Measurements from ENCODE around the gene CNGA1.

CNGA1 gene

DNA sequence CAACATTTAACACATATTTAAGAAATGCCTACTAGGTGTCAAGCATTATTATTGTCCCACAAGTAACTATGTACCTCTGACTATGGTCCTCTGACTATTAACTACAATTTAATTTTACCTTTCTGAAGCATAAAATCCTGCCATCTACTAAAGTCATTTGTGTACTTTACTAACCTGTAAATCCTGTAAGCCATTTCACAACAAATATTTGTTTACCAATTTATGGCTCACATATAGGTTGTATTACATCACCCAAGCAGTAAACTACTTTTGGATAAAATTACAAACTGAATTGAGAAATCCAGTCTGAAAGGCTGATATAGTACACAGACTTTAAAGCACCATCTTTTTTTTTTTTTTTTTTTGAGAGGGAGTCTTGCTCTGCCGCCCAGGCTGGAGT lies 43.8 kb downstream of the CNGA1 start:
- no peak overlapping the region for H3K4me3 ChIP-seq (ENCODE audit: low read depth, low read length)
- no peak overlapping the region for H3K27ac ChIP-seq (ENCODE audit: low read depth, low read length)
- H3K79me2 ChIP-seq (ENCODE audit: control insufficient read depth, insufficient read depth, low read length, unreplicated experiment) = no peaks in the 10 kb centered on the region
- H3K4me1 ChIP-seq (ENCODE audit: control insufficient read depth, insufficient read depth, low read length, unreplicated experiment) = no peaks in the 10 kb centered on the region
- H3K36me3 ChIP-seq (ENCODE audit: insufficient read depth, low read length) = no peaks in the 10 kb centered on the region
- no peak overlapping the region for H2AFZ ChIP-seq (ENCODE audit: low read length, unreplicated experiment)
- H3K27me3 ChIP-seq (ENCODE audit: insufficient read depth, low read length) = no peaks in the 10 kb centered on the region

DNA sequence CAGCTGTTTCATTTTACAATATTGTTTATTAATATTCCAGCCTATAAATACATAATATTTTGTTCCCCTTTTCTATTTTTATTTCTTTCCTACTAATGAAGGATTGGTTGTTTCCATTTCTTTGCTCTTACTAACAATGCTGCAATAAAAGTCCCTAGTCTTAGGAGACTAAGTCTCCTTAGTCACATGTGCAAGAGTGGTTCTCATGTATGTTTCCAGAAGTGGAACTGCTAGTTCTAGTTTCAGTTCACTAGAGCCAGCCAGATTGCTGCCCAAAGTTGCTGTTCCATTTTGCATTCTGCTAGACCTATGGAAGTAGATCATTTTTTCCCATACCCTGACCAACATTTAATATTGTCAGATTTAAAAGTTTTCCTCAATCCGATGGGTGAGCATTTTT lies 44.3 kb downstream of the CNGA1 start:
- Histone ChIP-seq H3K27me3 (ENCODE audit: insufficient read depth, low read length) (no peaks in the 10 kb centered on the region), H3K4me1 (ENCODE audit: control insufficient read depth, insufficient read depth, low read length, unreplicated experiment) (no peaks in the 10 kb centered on the region), H2AFZ (ENCODE audit: low read length, unreplicated experiment) (no peak overlapping the region), H3K79me2 (ENCODE audit: control insufficient read depth, insufficient read depth, low read length, unreplicated experiment) (no peaks in the 10 kb centered on the region), H3K36me3 (ENCODE audit: insufficient read depth, low read length) (no peaks in the 10 kb centered on the region), H3K4me3 (ENCODE audit: low read depth, low read length) (no peak overlapping the region), H3K27ac (ENCODE audit: low read depth, low read length) (no peak overlapping the region)

GRCh38 chr4:47968847-47969246 lies 47.6 kb downstream of the CNGA1 start:
- H3K79me2 ChIP-seq (ENCODE audit: control insufficient read depth, insufficient read depth, low read length, unreplicated experiment) = no peaks in the 10 kb centered on the region
- H3K27me3 ChIP-seq (ENCODE audit: insufficient read depth, low read length) = no peaks in the 10 kb centered on the region
- no peak overlapping the region for H3K4me3 ChIP-seq (ENCODE audit: low read depth, low read length)
- H2AFZ ChIP-seq (ENCODE audit: low read length, unreplicated experiment) = no peak overlapping the region
- H3K4me1 ChIP-seq (ENCODE audit: control insufficient read depth, insufficient read depth, low read length, unreplicated experiment) = no peaks in the 10 kb centered on the region
- H3K27ac ChIP-seq (ENCODE audit: low read depth, low read length) = no peak overlapping the region
- no peaks in the 10 kb centered on the region for H3K36me3 ChIP-seq (ENCODE audit: insufficient read depth, low read length)

GRCh38 chr4:47954677-47955076 lies 61.8 kb downstream of the CNGA1 start:
- no peaks in the 10 kb centered on the region for H3K4me1 ChIP-seq (ENCODE audit: control insufficient read depth, insufficient read depth, low read length, unreplicated experiment)
- H2AFZ ChIP-seq (ENCODE audit: low read length, unreplicated experiment) = no peak overlapping the region
- peaks cover 12% of the 10 kb centered on the region; the same call in 1 of the 2 replicates for H3K27me3 ChIP-seq (ENCODE audit: insufficient read depth, low read length)
- no peaks in the 10 kb centered on the region for H3K79me2 ChIP-seq (ENCODE audit: control insufficient read depth, insufficient read depth, low read length, unreplicated experiment)
- H3K27ac ChIP-seq (ENCODE audit: low read depth, low read length) = no peak overlapping the region
- no peaks in the 10 kb centered on the region for H3K36me3 ChIP-seq (ENCODE audit: insufficient read depth, low read length)
- no peak overlapping the region for H3K4me3 ChIP-seq (ENCODE audit: low read depth, low read length)

- Histone ChIP-seq H3K27me3 (ENCODE audit: insufficient read depth, low read length) (peaks cover 15% of the 10 kb centered on the region; the same call in 1 of the 2 replicates), H3K36me3 (ENCODE audit: insufficient read depth, low read length) (no peaks in the 10 kb centered on the region), H3K4me1 (ENCODE audit: control insufficient read depth, insufficient read depth, low read length, unreplicated experiment) (no peaks in the 10 kb centered on the region), H2AFZ (ENCODE audit: low read length, unreplicated experiment) (no peak overlapping the region), H3K4me3 (ENCODE audit: low read depth, low read length) (no peak overlapping the region), H3K27ac (ENCODE audit: low read depth, low read length) (no peak overlapping the region), H3K79me2 (ENCODE audit: control insufficient read depth, insufficient read depth, low read length, unreplicated experiment) (no peaks in the 10 kb centered on the region)
These were observed 62.2 kb downstream of the CNGA1 start for GRCh38 chr4:47954245-47954644.

GRCh38 chr4:47945930-47946726 lies 70.4 kb downstream of the CNGA1 start:
- H3K4me1 ChIP-seq (ENCODE audit: control insufficient read depth, insufficient read depth, low read length, unreplicated experiment) = peaks cover 3% of the 10 kb centered on the region
- no peaks in the 10 kb centered on the region for H3K36me3 ChIP-seq (ENCODE audit: insufficient read depth, low read length)
- no peak overlapping the region for H3K4me3 ChIP-seq (ENCODE audit: low read depth, low read length)
- H3K79me2 ChIP-seq (ENCODE audit: control insufficient read depth, insufficient read depth, low read length, unreplicated experiment) = no peaks in the 10 kb centered on the region
- H2AFZ ChIP-seq (ENCODE audit: low read length, unreplicated experiment) = no peak overlapping the region
- H3K27me3 ChIP-seq (ENCODE audit: insufficient read depth, low read length) = peaks cover 10% of the 10 kb centered on the region; the same call in 1 of the 2 replicates
- H3K27ac ChIP-seq (ENCODE audit: low read depth, low read length) = no peak overlapping the region

- peaks cover 3% of the 10 kb centered on the region for H3K4me1 ChIP-seq (ENCODE audit: control insufficient read depth, insufficient read depth, low read length, unreplicated experiment)
These were observed 74.2 kb downstream of the CNGA1 start for GRCh38 chr4:47942081-47942819.

DNA sequence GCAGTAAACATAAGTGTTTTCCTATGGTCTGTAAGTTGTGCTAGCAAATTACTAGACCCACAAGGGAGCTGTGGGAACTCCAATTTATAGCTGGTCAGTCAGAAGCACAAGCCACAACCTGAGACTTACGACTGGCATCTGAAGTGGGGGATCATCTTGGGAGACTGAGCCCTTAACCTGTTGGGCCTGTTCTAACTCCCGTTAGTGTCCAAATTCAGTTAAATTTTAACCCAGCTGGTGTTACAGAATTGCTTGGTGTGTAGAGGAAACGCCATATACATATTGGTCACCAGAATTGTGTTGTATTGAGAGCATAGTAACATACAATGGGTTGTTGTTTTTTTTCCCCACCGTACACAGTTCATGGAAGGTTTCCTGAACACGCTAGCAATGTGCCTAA lies 77.0 kb downstream of the CNGA1 start:
- Histone ChIP-seq H3K27ac (ENCODE audit: low read depth, low read length) (no peak overlapping the region), H3K79me2 (ENCODE audit: control insufficient read depth, insufficient read depth, low read length, unreplicated experiment) (no peaks in the 10 kb centered on the region), H3K27me3 (ENCODE audit: insufficient read depth, low read length) (peaks cover 10% of the 10 kb centered on the region), H2AFZ (ENCODE audit: low read length, unreplicated experiment) (no peak overlapping the region), H3K4me1 (ENCODE audit: control insufficient read depth, insufficient read depth, low read length, unreplicated experiment) (peaks cover 3% of the 10 kb centered on the region), H3K36me3 (ENCODE audit: insufficient read depth, low read length) (no peaks in the 10 kb centered on the region), H3K4me3 (ENCODE audit: low read depth, low read length) (no peak overlapping the region)

More at GRCh38 chr4:47942081-47942819, 74.2 kb downstream of the CNGA1 start:
- H3K27me3 ChIP-seq (ENCODE audit: insufficient read depth, low read length) = peaks cover 7% of the 10 kb centered on the region
- no peak overlapping the region for H3K27ac ChIP-seq (ENCODE audit: low read depth, low read length)
- no peak overlapping the region for H3K4me3 ChIP-seq (ENCODE audit: low read depth, low read length)
- H2AFZ ChIP-seq (ENCODE audit: low read length, unreplicated experiment) = no peak overlapping the region
- no peaks in the 10 kb centered on the region for H3K79me2 ChIP-seq (ENCODE audit: control insufficient read depth, insufficient read depth, low read length, unreplicated experiment)
- H3K36me3 ChIP-seq (ENCODE audit: insufficient read depth, low read length) = no peaks in the 10 kb centered on the region

GRCh38 chr4:47936336-47936735 lies 80.1 kb downstream of the CNGA1 start:
- Histone ChIP-seq H3K27me3 (ENCODE audit: insufficient read depth, low read length) (peaks cover 10% of the 10 kb centered on the region), H3K36me3 (ENCODE audit: insufficient read depth, low read length) (no peaks in the 10 kb centered on the region), H3K4me3 (ENCODE audit: low read depth, low read length) (no peak overlapping the region), H2AFZ (ENCODE audit: low read length, unreplicated experiment) (no peak overlapping the region), H3K4me1 (ENCODE audit: control insufficient read depth, insufficient read depth, low read length, unreplicated experiment) (peaks cover 4% of the 10 kb centered on the region), H3K27ac (ENCODE audit: low read depth, low read length) (no peak overlapping the region), H3K79me2 (ENCODE audit: control insufficient read depth, insufficient read depth, low read length, unreplicated experiment) (no peaks in the 10 kb centered on the region)

- Histone ChIP-seq H3K4me3 (ENCODE audit: low read depth, low read length) (no peak overlapping the region), H3K36me3 (ENCODE audit: insufficient read depth, low read length) (no peaks in the 10 kb centered on the region), H3K4me1 (ENCODE audit: control insufficient read depth, insufficient read depth, low read length, unreplicated experiment) (peaks cover 12% of the 10 kb centered on the region), H3K27me3 (ENCODE audit: insufficient read depth, low read length) (peaks cover 9% of the 10 kb centered on the region; the same call in 1 of the 2 replicates), H3K79me2 (ENCODE audit: control insufficient read depth, insufficient read depth, low read length, unreplicated experiment) (no peaks in the 10 kb centered on the region), H2AFZ (ENCODE audit: low read length, unreplicated experiment) (no peak overlapping the region), H3K27ac (ENCODE audit: low read depth, low read length) (no peak overlapping the region)
These were observed 82.6 kb downstream of the CNGA1 start for GRCh38 chr4:47933840-47934239.
